ENCODE results near the gene DNAH8.

DNA sequence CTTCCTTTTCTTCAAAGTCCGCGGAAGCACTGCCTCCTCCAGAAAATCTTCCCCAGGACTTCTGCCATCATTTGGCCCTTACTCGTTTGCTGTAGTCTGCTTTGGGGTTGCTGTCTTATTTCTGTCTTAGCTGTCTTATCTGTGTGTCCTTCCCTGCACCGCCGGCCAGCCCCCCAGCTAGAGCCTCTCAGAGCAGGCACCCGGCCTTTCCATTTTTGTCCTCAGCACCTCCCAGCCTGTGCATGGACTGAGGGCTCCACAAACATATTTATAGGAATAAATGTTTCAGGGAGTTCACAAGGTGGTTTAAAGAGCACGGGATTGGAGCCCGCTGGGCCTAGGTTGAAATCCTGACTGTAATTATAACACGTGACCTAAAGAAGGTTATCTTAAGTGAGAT lies 341.6 kb downstream of the DNAH8 start:
- TF ChIP-seq, protein P1, sequence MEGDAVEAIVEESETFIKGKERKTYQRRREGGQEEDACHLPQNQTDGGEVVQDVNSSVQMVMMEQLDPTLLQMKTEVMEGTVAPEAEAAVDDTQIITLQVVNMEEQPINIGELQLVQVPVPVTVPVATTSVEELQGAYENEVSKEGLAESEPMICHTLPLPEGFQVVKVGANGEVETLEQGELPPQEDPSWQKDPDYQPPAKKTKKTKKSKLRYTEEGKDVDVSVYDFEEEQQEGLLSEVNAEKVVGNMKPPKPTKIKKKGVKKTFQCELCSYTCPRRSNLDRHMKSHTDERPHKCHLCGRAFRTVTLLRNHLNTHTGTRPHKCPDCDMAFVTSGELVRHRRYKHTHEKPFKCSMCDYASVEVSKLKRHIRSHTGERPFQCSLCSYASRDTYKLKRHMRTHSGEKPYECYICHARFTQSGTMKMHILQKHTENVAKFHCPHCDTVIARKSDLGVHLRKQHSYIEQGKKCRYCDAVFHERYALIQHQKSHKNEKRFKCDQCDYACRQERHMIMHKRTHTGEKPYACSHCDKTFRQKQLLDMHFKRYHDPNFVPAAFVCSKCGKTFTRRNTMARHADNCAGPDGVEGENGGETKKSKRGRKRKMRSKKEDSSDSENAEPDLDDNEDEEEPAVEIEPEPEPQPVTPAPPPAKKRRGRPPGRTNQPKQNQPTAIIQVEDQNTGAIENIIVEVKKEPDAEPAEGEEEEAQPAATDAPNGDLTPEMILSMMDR (conservative IDR thresholded peaks at IDR 0.05; ENCODE audit: low read depth, low read length) = no peak
- TF ChIP-seq EZH2phosphoT487 (IDR thresholded peaks at IDR 0.05; ENCODE audit: borderline replicate concordance, low read length) = no peak
- TF ChIP-seq EZH2 (IDR thresholded peaks at IDR 0.05; ENCODE audit: low read length, unreplicated experiment) = no peak
